ENCODE data around the gene REPS2.

Gene REPS2

GRCh38 chrX:17077361-17077760 lies 130.9 kb downstream of the REPS2 start:
- Histone ChIP-seq H3K36me3 (ENCODE audit: low read depth) (no peaks in the 10 kb centered on the region), H3K4me1 (ENCODE audit: insufficient read depth, poor library complexity, severe bottlenecking) (peaks cover 7% of the 10 kb centered on the region), H3K27me3 (ENCODE audit: insufficient read depth, poor library complexity, severe bottlenecking) (no peaks in the 10 kb centered on the region), H3K9me3 (ENCODE audit: severe bottlenecking) (no peaks in the 10 kb centered on the region), H3K4me3 (ENCODE audit: severe bottlenecking) (no peak overlapping the region), H3K27ac (ENCODE audit: poor library complexity, severe bottlenecking) (peak overlapping the region; percentile 28)
- DNase-seq (ENCODE audit: low spot score) (no peak), ATAC-seq (ENCODE audit: low read depth) (no peak)
- no peak for TF ChIP-seq CTCF (IDR thresholded peaks at IDR 0.05; ENCODE audit: poor library complexity, severe bottlenecking)

GRCh38 chrX:17078031-17078720 lies 131.7 kb downstream of the REPS2 start:
- Histone ChIP-seq H3K36me3 (ENCODE audit: low read depth) (no peaks in the 10 kb centered on the region), H3K4me3 (ENCODE audit: severe bottlenecking) (no peak overlapping the region), H3K9me3 (ENCODE audit: severe bottlenecking) (no peaks in the 10 kb centered on the region), H3K27me3 (ENCODE audit: insufficient read depth, poor library complexity, severe bottlenecking) (no peaks in the 10 kb centered on the region), H3K27ac (ENCODE audit: poor library complexity, severe bottlenecking) (peak overlapping the region; percentile 28), H3K4me1 (ENCODE audit: insufficient read depth, poor library complexity, severe bottlenecking) (peaks cover 7% of the 10 kb centered on the region)
- DNase-seq (ENCODE audit: low spot score): no peak
- no peak for TF ChIP-seq CTCF (IDR thresholded peaks at IDR 0.05; ENCODE audit: poor library complexity, severe bottlenecking)
- peak; percentile 46; the same call in 2 of the 3 replicates for ATAC-seq (ENCODE audit: low read depth)

GRCh38 chrX:17081511-17081910 lies 135.1 kb downstream of the REPS2 start:
- DNase-seq (ENCODE audit: low spot score) (no peak), ATAC-seq (ENCODE audit: low read depth) (no peak)
- Histone ChIP-seq H3K36me3 (ENCODE audit: low read depth) (no peaks in the 10 kb centered on the region), H3K27ac (ENCODE audit: poor library complexity, severe bottlenecking) (no peak overlapping the region), H3K27me3 (ENCODE audit: insufficient read depth, poor library complexity, severe bottlenecking) (no peaks in the 10 kb centered on the region), H3K4me3 (ENCODE audit: severe bottlenecking) (no peak overlapping the region), H3K4me1 (ENCODE audit: insufficient read depth, poor library complexity, severe bottlenecking) (peaks cover 7% of the 10 kb centered on the region), H3K9me3 (ENCODE audit: severe bottlenecking) (no peaks in the 10 kb centered on the region)
- TF ChIP-seq CTCF (IDR thresholded peaks at IDR 0.05; ENCODE audit: poor library complexity, severe bottlenecking): no peak

GRCh38 chrX:17081968-17082367 lies 135.5 kb downstream of the REPS2 start:
- ATAC-seq (ENCODE audit: low read depth) (no peak), DNase-seq (ENCODE audit: low spot score) (no peak)
- TF ChIP-seq CTCF (IDR thresholded peaks at IDR 0.05; ENCODE audit: poor library complexity, severe bottlenecking): no peak
- Histone ChIP-seq H3K27me3 (ENCODE audit: insufficient read depth, poor library complexity, severe bottlenecking) (no peaks in the 10 kb centered on the region), H3K36me3 (ENCODE audit: low read depth) (no peaks in the 10 kb centered on the region), H3K4me1 (ENCODE audit: insufficient read depth, poor library complexity, severe bottlenecking) (peaks cover 7% of the 10 kb centered on the region), H3K9me3 (ENCODE audit: severe bottlenecking) (no peaks in the 10 kb centered on the region), H3K27ac (ENCODE audit: poor library complexity, severe bottlenecking) (no peak overlapping the region), H3K4me3 (ENCODE audit: severe bottlenecking) (no peak overlapping the region)

- ATAC-seq (ENCODE audit: low read depth) (no peak), DNase-seq (ENCODE audit: low spot score) (no peak)
- no peak overlapping the region for H3K4me3 ChIP-seq (ENCODE audit: severe bottlenecking)
- H3K27ac ChIP-seq (ENCODE audit: poor library complexity, severe bottlenecking): no peak overlapping the region
- peak; percentile 55 for TF ChIP-seq CTCF (IDR thresholded peaks at IDR 0.05; ENCODE audit: poor library complexity, severe bottlenecking)
- no peaks in the 10 kb centered on the region for H3K27me3 ChIP-seq (ENCODE audit: insufficient read depth, poor library complexity, severe bottlenecking)
- H3K9me3 ChIP-seq (ENCODE audit: severe bottlenecking): no peaks in the 10 kb centered on the region
- H3K36me3 ChIP-seq (ENCODE audit: low read depth): no peaks in the 10 kb centered on the region
- H3K4me1 ChIP-seq (ENCODE audit: insufficient read depth, poor library complexity, severe bottlenecking): peaks cover 7% of the 10 kb centered on the region
These were observed 136.4 kb downstream of the REPS2 start for GRCh38 chrX:17082831-17083230.

All from RWPE2 (cell line).